Natural killer cell (primary cell): Measurements from ENCODE around the gene SYNJ2. TPM values are rescaled to one million over a fixed set of nuclear protein-coding genes. Genes with fewer than 3 reads are reported as not detected.
A peak's percentile ranks its signal among the peaks of the same experiment; 100 is the strongest.

Experiments used
- ATAC-seq, 3 donors: fragments of 150-1000 bp in 2 of 3; fragments of 200-7000 bp in 1 of 3; cut with Tn5 transposase; 1 replicate in 1 of 3; 2 replicates in 2 of 3; pipeline ENCODE4 v1.10.0; 2021; ENCODE audit warnings: mild to moderate bottlenecking in 2 of 3, moderate library complexity in 2 of 3
- DNase-seq, 2 donors: peaks; one replicate each; pipeline versions ENCODE4 v3.0.0 to v3.0.0-alpha.2; 2013 to 2021; ENCODE audit warnings: mixed read lengths in 1 of 2
- H3K27ac ChIP-seq: one replicate; pipeline ENCODE4 v1.5.1; 2013; ENCODE audit warnings: mild to moderate bottlenecking, low read length
- H3K27me3 ChIP-seq: one replicate; pipeline ENCODE4 v1.6.1; 2013; ENCODE audit warnings: low read length; ENCODE audit not compliant: control insufficient read depth, insufficient read depth
- H3K36me3 ChIP-seq: one replicate; pipeline ENCODE4 v1.6.1; 2013; ENCODE audit warnings: low read length; ENCODE audit not compliant: control insufficient read depth, insufficient read depth
- H3K4me1 ChIP-seq: one replicate; pipeline ENCODE4 v1.6.1; 2013; ENCODE audit warnings: low read length; ENCODE audit not compliant: control insufficient read depth, insufficient read depth
- H3K4me3 ChIP-seq: one replicate; pipeline ENCODE4 v1.5.1; 2013; ENCODE audit warnings: low read length
- H3K9me3 ChIP-seq: one replicate; pipeline ENCODE4 v1.6.1; 2013; ENCODE audit warnings: low read length; ENCODE audit not compliant: control insufficient read depth, insufficient read depth
- H3K27ac Mint-ChIP-seq, 2 donors: one replicate each; pipeline ENCODE4 v1.8.0; 2022; ENCODE audit warnings: mild to moderate bottlenecking in 2 of 2, mixed read lengths in 2 of 2, moderate library complexity in 1 of 2
- H3K27me3 Mint-ChIP-seq, 2 donors: one replicate each; pipeline ENCODE4 v1.8.0; 2022; ENCODE audit warnings: low read depth in 2 of 2, mixed read lengths in 2 of 2
- H3K36me3 Mint-ChIP-seq: one replicate; pipeline ENCODE4 v1.8.0; 2022; ENCODE audit warnings: mixed read lengths
- H3K4me1 Mint-ChIP-seq, 2 donors: one replicate each; pipeline ENCODE4 v1.8.0; 2022; ENCODE audit warnings: mixed read lengths in 2 of 2
- H3K4me3 Mint-ChIP-seq: one replicate; pipeline ENCODE4 v1.8.0; 2022; ENCODE audit warnings: mild to moderate bottlenecking, moderate library complexity, mixed read lengths
- H3K9me3 Mint-ChIP-seq, 2 donors: one replicate each; pipeline ENCODE4 v1.8.0; 2022; ENCODE audit warnings: mixed read lengths in 2 of 2
- CTCF ChIP-seq: fragments of 200-600 bp; IDR thresholded peaks from one replicate; pipeline ENCODE4 v1.8.0; 2022; ENCODE audit warnings: antibody characterized with exemption
- WGBS: methylation state at CpG from one replicate; pipeline ENCODE4 v1.1.7; 2013; ENCODE audit warnings: missing lambda C conversion rate; ENCODE audit not compliant: insufficient coverage; 5-methylcytosine and 5-hydroxymethylcytosine counted together
- intact Hi-C: fragments of 100-400 bp; cut with micrococcal nuclease; formaldehyde crosslinking; loops from one replicate; pipeline ENCODE4 v1.14.2; 2022
- total RNA-seq, 4 donors: library from RNA; stranded (reverse); fragments of 120-200 nt in 1 of 4; gene quantifications; one replicate each; pipeline versions ENCODE4 v1.2.3 to v1.2.4, GENCODE V29; 2013 to 2022

The SYNJ2 gene
- total RNA-seq, 3 donors from 2014 or later (not counting 1 experiment from before 2014, with no cell fraction given) = 24.4 to 47.0 (median 28.0) TPM

- no peaks in the 10 kb centered on the region for H3K36me3 Mint-ChIP-seq
- TF ChIP-seq CTCF = no peak
- H3K27ac Mint-ChIP-seq = no peak overlapping the region
- DNase-seq (no peak), ATAC-seq (no peak)
- no peaks in the 10 kb centered on the region for H3K9me3 ChIP-seq
- peaks cover 2% of the 10 kb centered on the region for H3K36me3 ChIP-seq
- H3K4me3 ChIP-seq = no peak overlapping the region
- H3K4me3 Mint-ChIP-seq = no peak overlapping the region
- H3K9me3 Mint-ChIP-seq = no peaks in the 10 kb centered on the region
- WGBS = 100% methylated on average over 1 of the region's 2 CpGs
- no peaks in the 10 kb centered on the region for H3K27me3 ChIP-seq
- no peaks in the 10 kb centered on the region for H3K4me1 Mint-ChIP-seq
- H3K27ac ChIP-seq = no peak overlapping the region
- no peaks in the 10 kb centered on the region for H3K27me3 Mint-ChIP-seq
- intact Hi-C loops = no loop called here
- no peaks in the 10 kb centered on the region for H3K4me1 ChIP-seq
Observed at GRCh38 chr6:158125271-158125670, 143.6 kb downstream of the SYNJ2 start.

- no peaks in the 10 kb centered on the region for H3K9me3 ChIP-seq
- no peaks in the 10 kb centered on the region for H3K4me1 ChIP-seq
- Mint-ChIP-seq H3K36me3 (no peaks in the 10 kb centered on the region), H3K4me3 (no peak overlapping the region), H3K27ac (no peak overlapping the region), H3K27me3 (no peaks in the 10 kb centered on the region), H3K9me3 (no peaks in the 10 kb centered on the region), H3K4me1 (no peaks in the 10 kb centered on the region)
- no peaks in the 10 kb centered on the region for H3K36me3 ChIP-seq
- DNase-seq (peak in 1 of 2 donors; percentile 30), ATAC-seq (peak in 1 of 3 donors; percentile 59)
- intact Hi-C loops = no loop called here
- H3K4me3 ChIP-seq = no peak overlapping the region
- 53% methylated on average over 1 of the region's 1 CpG for WGBS
- H3K27me3 ChIP-seq = no peaks in the 10 kb centered on the region
- H3K27ac ChIP-seq = no peak overlapping the region
- TF ChIP-seq CTCF = peak; percentile 6
Observed at GRCh38 chr6:158131926-158132325, 150.3 kb downstream of the SYNJ2 start.

- DNase-seq = no peak
- intact Hi-C loops = no loop called here
- Histone ChIP-seq H3K9me3 (no peaks in the 10 kb centered on the region), H3K4me3 (no peak overlapping the region), H3K27ac (no peak overlapping the region), H3K36me3 (peaks cover 8% of the 10 kb centered on the region), H3K27me3 (no peaks in the 10 kb centered on the region), H3K4me1 (no peaks in the 10 kb centered on the region)
- no peaks in the 10 kb centered on the region for H3K27me3 Mint-ChIP-seq
- no peak overlapping the region for H3K4me3 Mint-ChIP-seq
- H3K27ac Mint-ChIP-seq = no peak overlapping the region
- no peak for TF ChIP-seq CTCF
- no peaks in the 10 kb centered on the region for H3K9me3 Mint-ChIP-seq
- ATAC-seq = no peak
- peaks cover 8% of the 10 kb centered on the region for H3K36me3 Mint-ChIP-seq
- H3K4me1 Mint-ChIP-seq = no peaks in the 10 kb centered on the region
Observed at GRCh38 chr6:158142789-158143188, 161.1 kb downstream of the SYNJ2 start.

- H3K4me1 Mint-ChIP-seq = no peaks in the 10 kb centered on the region
- Histone ChIP-seq H3K27ac (no peak overlapping the region), H3K36me3 (peaks cover 8% of the 10 kb centered on the region), H3K4me3 (no peak overlapping the region), H3K4me1 (no peaks in the 10 kb centered on the region), H3K9me3 (no peaks in the 10 kb centered on the region), H3K27me3 (no peaks in the 10 kb centered on the region)
- DNase-seq (no peak), ATAC-seq (no peak)
- no peak overlapping the region for H3K4me3 Mint-ChIP-seq
- H3K27ac Mint-ChIP-seq = no peak overlapping the region
- no peak for TF ChIP-seq CTCF
- no peaks in the 10 kb centered on the region for H3K9me3 Mint-ChIP-seq
- intact Hi-C loops = no loop called here
- H3K27me3 Mint-ChIP-seq = no peaks in the 10 kb centered on the region
- WGBS = 60% methylated on average over 1 of the region's 1 CpG
- peaks cover 8% of the 10 kb centered on the region for H3K36me3 Mint-ChIP-seq
Observed at GRCh38 chr6:158143700-158144099, 162.0 kb downstream of the SYNJ2 start.
